Measurements from ENCODE around the gene CFAP58. TPM values are rescaled to one million over a fixed set of nuclear protein-coding genes. Genes with fewer than 3 reads are reported as not detected.

Gene CFAP58
- total RNA-seq, 2 donors from 2014 or later = 0.68 to 0.97 TPM

DNA sequence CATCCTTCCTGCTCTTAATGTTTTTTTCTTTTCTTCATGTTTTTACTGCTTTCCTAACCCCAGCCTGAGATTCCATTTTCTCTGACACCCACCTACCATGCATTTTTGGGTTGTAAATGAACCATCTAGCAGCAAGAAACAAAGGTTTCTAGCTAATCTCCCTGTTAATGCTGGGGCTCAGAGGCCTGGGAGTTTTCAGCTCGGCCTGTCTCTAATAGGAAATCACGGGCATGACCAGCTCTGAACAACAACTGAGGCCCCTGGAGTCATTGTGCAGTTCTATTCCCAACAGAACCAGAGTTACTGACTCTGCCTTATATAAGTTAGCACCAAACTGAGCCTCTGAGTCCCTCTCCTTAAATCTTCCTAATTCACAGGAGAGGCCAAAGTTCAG lies 134.8 kb downstream of the CFAP58 start:
- no peak overlapping the region for H3K27ac Mint-ChIP-seq
- 60 to 84% methylated on average over 2 of the region's 2 CpGs for WGBS, 2 experiments (ENCODE audit: insufficient coverage in 1 of 2, insufficient read length in 1 of 2)
- no peak for TF ChIP-seq CTCF (conservative IDR thresholded peaks at IDR 0.05)
- Histone ChIP-seq H3K9me3 (ENCODE audit: control insufficient read depth, low read length) (no peaks in the 10 kb centered on the region), H3K27me3 (ENCODE audit: control insufficient read depth, insufficient read depth, low read length, poor library complexity, severe bottlenecking) (no peaks in the 10 kb centered on the region), H3K4me3 (ENCODE audit: low read length) (no peak overlapping the region), H3K27ac (ENCODE audit: low read depth, low read length) (no peak overlapping the region), H3K9ac (ENCODE audit: extremely low read depth, low read length, poor library complexity, severe bottlenecking) (no peak overlapping the region), H3K36me3 (ENCODE audit: control insufficient read depth, insufficient read depth, low read length) (no peaks in the 10 kb centered on the region), H3K4me1 (ENCODE audit: control insufficient read depth, insufficient read depth, low read length) (peaks cover 5% of the 10 kb centered on the region)
- H3K36me3 Mint-ChIP-seq (ENCODE audit: low read depth) = no peaks in the 10 kb centered on the region
- H3K27me3 Mint-ChIP-seq (ENCODE audit: insufficient read depth) = peaks cover 2% of the 10 kb centered on the region
- no peaks in the 10 kb centered on the region for H3K9me3 Mint-ChIP-seq
- peaks cover 8% of the 10 kb centered on the region for H3K4me1 Mint-ChIP-seq
- no peak overlapping the region for H3K4me3 Mint-ChIP-seq
- DNase-seq = peak; percentile 22

DNA sequence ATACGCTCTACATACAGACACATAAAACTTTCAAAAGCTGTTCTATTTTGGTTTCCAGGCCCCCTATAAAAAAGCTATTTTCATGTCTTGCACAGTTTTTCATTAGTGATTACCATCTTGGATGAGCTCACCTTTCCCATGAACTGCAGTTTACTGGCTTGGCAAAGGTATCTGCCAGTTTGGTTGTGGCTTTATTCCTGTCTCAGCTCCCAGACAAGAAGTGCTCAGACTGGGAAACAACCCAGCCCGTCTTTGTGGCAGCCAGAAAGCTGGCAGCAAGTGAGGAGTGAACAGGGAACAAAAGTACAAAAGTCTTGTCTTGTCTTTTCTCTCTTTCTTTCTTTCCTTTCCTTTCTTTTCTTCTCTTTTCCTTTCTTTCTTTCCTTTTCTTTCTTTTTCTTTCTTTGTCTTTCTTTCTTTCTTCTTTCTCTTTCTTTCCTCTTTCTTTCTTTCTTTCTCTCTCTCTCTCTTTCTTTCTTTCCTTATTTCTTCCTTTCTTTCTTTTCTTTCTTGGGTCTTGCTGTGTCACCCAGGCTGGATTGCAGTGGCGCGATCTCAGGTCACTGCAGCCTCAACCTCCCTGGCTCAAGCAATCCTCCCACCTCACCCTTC lies 138.8 kb downstream of the CFAP58 start:
- Histone ChIP-seq H3K9ac (ENCODE audit: extremely low read depth, low read length, poor library complexity, severe bottlenecking) (no peak overlapping the region), H3K4me1 (ENCODE audit: control insufficient read depth, insufficient read depth, low read length) (peaks cover 11% of the 10 kb centered on the region), H3K27ac (ENCODE audit: low read depth, low read length) (no peak overlapping the region), H3K4me3 (ENCODE audit: low read length) (no peak overlapping the region), H3K36me3 (ENCODE audit: control insufficient read depth, insufficient read depth, low read length) (no peaks in the 10 kb centered on the region), H3K27me3 (ENCODE audit: control insufficient read depth, insufficient read depth, low read length, poor library complexity, severe bottlenecking) (no peaks in the 10 kb centered on the region), H3K9me3 (ENCODE audit: control insufficient read depth, low read length) (peaks cover 13% of the 10 kb centered on the region)
- Mint-ChIP-seq H3K4me3 (no peak overlapping the region), H3K4me1 (peaks cover 20% of the 10 kb centered on the region), H3K27me3 (ENCODE audit: insufficient read depth) (no peaks in the 10 kb centered on the region), H3K9me3 (peaks cover 24% of the 10 kb centered on the region), H3K27ac (no peak overlapping the region), H3K36me3 (ENCODE audit: low read depth) (no peaks in the 10 kb centered on the region)
- DNase-seq = peak; percentile 26
- 73 to 97% methylated on average over 3 to 4 of the region's 4 CpGs for WGBS, 2 experiments (ENCODE audit: insufficient coverage in 1 of 2, insufficient read length in 1 of 2)
- no peak for TF ChIP-seq CTCF (conservative IDR thresholded peaks at IDR 0.05)

DNA sequence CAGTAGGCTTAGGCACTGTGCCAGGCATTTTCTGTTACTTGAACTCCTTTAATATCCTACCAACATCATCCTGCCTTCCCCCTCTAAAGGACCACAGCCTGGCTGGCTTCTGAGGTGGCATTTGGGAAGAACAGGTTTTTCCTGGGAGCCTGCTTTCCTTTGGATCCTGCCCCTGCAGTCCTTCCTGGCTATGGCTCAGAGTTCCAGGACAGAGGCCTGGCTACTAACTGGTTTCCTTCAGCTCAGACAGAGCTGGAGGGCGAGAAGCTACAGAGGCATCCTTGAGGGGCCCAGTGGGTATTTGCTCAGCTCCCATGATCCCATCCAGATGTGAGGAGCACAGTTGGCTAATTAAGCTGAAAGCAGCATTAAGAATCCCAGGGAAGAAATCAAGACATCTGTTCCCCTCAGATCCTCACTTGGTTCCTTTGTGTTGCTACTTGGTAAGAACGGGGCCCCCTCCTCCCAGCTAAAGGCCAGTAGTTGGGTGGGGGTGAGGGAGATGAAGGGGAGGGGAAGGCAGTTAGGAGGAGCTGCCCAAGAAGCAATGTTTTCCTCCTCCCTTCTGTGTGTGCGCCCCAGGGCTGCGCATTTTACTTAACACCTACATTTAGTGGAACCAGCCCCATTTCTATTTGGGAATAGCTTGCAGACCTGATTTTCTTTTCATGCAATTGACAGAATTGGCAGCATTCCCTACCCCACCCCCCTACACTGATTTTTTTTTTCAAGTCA lies 144.9 kb downstream of the CFAP58 start:
- H3K27ac Mint-ChIP-seq = no peak overlapping the region
- Histone ChIP-seq H3K9ac (ENCODE audit: extremely low read depth, low read length, poor library complexity, severe bottlenecking) (no peak overlapping the region), H3K27me3 (ENCODE audit: control insufficient read depth, insufficient read depth, low read length, poor library complexity, severe bottlenecking) (no peaks in the 10 kb centered on the region), H3K9me3 (ENCODE audit: control insufficient read depth, low read length) (peaks cover 13% of the 10 kb centered on the region), H3K4me3 (ENCODE audit: low read length) (no peak overlapping the region), H3K4me1 (ENCODE audit: control insufficient read depth, insufficient read depth, low read length) (peaks cover 27% of the 10 kb centered on the region), H3K36me3 (ENCODE audit: control insufficient read depth, insufficient read depth, low read length) (no peaks in the 10 kb centered on the region), H3K27ac (ENCODE audit: low read depth, low read length) (no peak overlapping the region)
- peak; percentile 60 for DNase-seq
- no peaks in the 10 kb centered on the region for H3K27me3 Mint-ChIP-seq (ENCODE audit: insufficient read depth)
- no peak overlapping the region for H3K4me3 Mint-ChIP-seq
- TF ChIP-seq CTCF (conservative IDR thresholded peaks at IDR 0.05) = no peak
- 86 to 96% methylated on average over 3 to 4 of the region's 4 CpGs for WGBS, 2 experiments (ENCODE audit: insufficient coverage in 1 of 2, insufficient read length in 1 of 2)
- H3K9me3 Mint-ChIP-seq = peaks cover 24% of the 10 kb centered on the region
- peaks cover 28% of the 10 kb centered on the region for H3K4me1 Mint-ChIP-seq
- H3K36me3 Mint-ChIP-seq (ENCODE audit: low read depth) = no peaks in the 10 kb centered on the region
